HG02759 (cell line): ENCODE measurements around the gene CHKA.

ENCODE experiments used
- ATAC-seq: cut with Tn5 transposase; IDR thresholded peaks from one replicate; pipeline ENCODE4 v1.9.1; 2021; ENCODE audit warnings: mild to moderate bottlenecking, moderate library complexity; ENCODE audit not compliant: unreplicated experiment

Gene CHKA

DNA sequence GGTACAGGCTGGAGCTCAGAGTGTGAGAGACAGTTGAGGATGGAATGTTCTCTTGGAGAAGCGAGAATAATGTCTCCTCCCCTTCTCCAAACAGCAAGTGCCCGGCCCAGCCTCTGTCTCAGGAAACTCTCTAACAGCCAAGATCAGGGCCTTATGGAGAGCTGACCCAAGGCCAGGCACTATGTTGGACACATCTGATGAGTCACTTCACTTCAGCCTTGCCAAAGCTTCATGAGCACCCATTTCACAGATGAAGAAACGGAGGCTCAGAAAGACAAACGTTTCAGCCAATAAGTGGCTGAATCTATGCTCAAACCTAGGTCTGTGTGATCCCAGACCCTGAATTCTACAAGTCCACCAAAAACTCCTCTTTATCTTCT lies 22.1 kb upstream of the CHKA start:
- no peak for ATAC-seq

DNA sequence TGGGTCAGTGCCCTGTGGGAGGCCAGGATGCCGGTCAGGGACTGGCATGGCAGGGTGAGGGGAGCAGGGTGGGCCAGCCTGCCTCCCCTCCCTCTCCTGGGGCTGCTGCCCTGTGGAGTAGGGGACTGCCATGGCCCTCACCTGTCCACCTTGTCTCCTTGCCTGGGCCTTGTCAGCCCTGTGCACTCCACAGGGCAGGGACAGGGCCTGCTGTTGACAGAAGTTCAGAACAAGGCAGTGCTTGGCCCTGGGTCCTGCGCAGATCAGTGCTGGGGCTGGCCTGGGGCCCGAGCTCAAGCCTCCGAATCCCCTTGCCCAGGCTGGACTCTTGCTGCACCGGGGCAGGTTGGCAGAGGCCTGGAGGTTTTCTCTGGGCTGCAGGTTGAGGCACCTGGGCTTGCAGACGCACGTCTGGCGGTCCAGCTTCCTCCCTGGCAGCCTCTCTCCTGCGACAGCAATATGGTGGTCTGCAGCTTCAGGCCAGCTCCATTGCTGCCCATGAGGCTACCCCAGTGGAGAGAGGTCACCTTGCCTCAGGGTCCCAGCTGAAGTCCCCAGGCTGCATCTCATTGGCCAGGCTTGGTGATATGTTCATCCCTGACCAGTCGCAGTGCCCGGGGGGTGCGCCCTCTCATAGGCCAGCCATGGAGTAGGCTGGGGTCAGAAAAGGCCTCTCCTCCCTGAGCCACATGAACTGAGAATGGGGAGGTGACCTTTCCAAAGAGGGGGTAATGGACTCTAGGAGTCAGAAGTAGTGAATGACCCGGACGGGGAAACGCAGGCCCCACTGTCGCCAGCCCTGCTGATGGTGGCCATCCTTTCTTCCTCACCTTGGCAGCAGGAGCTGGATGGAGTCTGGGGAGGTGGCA lies 21.5 kb upstream of the CHKA start:
- no peak for ATAC-seq

DNA sequence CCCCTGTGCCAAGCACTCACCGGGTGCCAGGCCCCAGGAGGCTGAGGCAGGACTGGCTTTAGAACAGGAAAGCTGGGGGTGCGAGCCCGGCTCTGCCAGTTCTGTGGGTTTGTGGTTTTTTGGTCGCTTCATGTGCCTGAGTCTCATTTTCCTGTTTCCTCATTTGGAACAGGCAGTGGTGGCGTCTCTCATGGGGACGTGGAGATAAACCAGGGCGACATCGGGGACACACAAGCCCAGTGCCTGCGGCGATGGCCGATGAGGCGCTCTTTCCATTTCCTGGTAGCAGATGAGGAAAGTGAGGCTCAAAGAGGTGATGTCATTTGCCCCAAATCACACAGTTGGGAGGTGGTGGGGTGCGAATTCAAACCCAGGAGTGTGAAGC lies 20.8 kb upstream of the CHKA start:
- no peak for ATAC-seq

DNA sequence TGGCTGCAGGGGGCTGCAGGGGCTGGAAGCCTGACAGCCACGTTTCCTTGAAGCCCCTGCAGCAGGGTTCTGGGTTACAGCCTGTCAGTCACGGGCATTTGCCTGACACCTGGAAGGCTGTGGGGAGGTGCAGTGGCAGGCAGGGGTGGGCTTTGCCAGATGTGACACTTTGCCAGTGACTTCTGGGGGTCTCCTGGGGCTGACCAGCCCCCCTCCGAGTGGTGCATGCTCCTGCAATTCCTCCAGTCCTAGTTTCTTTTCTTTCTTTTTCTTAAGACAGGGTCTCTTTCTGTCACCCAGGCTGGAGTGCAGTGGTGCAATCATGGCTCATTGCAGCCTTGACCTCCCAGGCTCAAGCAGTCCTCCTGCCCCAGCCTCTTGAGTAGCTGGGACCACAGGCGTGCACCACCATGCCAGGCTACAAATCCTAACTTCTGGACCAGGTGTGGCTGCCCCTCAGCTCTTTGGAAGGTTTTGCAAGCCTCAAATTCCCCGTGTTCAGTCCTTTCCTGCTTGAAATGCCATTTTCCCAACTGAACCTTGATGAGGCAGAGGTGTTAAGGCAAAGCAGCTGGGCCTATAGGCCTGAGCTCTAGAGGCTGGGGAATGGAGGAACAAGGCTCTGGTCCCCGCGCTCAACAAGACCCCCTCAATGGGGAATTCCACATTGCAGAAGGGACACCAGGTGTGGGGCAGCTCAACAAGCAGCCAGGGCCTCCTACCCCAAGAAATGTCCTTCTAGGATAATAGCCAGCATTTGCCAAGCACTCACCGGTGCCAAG lies 20.2 kb upstream of the CHKA start:
- ATAC-seq, result no peak

DNA sequence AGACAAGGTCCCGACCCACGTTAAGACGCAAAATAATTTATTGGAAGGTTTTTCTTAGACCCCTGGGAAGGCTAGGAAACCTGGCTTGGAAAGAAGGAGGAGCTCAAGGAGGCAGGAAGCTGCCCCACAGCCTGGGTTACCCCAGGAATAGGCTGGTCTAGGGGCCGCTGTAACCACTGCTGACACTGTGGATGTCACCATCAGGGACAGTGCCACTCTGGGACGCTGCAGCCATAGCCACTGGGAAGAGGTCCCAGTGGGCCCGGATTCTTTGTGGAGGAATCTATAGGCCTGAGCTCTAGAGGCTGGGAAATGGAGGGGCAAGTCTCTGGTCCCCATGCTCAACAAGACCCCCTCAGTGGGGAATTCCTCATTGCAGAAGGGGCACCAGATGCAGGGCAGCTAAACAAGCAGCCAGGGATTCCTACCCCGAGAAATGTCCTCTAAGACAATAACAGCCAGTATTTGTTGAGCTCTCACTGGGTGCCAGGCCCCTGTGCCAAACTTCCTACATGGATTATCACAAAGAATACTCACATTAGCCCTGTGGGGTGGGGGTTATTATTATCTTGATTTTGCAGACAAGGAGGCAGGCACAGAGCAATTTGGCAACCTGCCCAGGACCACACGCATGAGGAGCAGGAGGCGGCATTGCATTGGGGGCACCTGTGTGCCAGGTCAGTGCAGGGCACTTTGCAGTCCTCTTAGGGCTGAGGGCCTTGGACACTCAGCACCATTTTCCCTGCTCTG lies 19.5 kb upstream of the CHKA start:
- no peak for ATAC-seq

DNA sequence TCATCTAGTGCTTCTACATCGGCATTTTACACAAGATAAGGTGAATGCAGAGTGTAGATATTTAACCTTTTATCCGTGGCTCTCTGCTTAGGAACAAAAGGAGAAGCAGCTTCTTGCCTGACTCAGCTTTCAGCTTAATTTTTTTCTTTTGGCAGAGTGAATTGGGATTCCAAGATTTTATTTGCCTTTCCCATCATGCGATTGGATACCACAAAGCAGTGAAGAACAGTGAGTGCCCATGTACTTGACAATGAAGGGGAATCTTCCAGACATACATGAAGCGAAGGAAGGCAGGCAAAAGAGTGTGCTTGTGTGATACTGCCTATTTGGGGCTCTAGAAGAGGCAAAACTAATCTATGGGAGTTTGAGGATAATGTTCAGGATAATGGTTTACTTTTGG lies 17.0 kb upstream of the CHKA start:
- no peak for ATAC-seq

DNA sequence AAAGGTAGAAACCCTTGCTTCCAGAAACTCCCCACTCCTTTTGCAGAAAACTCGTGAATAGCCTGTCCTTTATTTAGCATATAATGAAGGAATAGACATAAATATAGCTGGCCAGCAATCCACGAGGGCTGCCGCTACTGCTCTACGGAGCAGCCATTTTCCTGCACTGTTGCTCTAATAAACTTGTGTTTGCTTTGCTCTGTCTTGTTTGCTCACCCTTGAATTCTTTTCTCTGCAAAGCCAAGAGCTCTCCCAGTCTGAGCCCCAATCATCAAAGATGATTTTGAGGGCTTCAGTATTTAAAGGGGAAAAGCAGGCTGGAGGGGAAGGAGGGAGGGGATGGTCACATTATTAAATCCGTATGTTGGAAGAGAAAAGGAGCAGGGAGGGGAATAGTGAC lies 16.6 kb upstream of the CHKA start:
- ATAC-seq, result no peak

DNA sequence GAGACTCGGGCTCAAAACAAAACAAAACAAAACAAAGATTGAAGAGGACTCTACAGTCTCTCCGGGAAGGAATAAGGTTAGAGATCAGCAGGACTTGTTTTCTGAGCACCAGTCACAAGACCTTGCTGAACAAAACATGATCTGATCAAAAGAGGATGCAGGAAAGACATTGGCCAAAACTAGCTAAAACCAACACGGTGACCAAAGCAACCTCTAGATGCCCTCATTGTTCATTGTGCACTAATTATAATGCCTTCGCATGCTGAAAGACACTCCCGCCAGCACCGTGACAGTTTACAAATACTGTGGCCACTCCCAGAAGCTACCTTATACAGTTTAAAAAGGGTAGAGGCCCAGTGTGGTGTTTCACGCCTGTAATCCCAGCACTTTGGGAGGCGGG lies 15.7 kb upstream of the CHKA start:
- no peak for ATAC-seq

DNA sequence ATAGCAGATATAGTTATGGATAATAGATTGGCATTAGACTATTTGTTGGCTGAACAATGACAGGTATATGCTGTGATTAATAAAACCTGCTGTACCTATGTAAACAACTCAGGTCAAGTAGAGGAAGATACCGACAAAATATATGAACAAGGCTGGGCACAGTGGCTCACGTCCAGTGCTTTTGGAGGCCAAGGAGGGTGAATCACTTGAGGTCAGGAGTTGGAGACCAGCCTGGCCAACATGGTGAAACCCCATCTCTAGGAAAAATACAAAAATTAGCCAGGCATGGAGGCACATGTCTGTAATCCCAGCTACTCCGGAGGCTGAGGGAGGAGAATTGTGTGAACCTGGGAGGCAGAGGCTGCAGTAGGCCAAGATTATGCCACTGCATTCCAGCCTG lies 14.0 kb upstream of the CHKA start:
- no peak for ATAC-seq

DNA sequence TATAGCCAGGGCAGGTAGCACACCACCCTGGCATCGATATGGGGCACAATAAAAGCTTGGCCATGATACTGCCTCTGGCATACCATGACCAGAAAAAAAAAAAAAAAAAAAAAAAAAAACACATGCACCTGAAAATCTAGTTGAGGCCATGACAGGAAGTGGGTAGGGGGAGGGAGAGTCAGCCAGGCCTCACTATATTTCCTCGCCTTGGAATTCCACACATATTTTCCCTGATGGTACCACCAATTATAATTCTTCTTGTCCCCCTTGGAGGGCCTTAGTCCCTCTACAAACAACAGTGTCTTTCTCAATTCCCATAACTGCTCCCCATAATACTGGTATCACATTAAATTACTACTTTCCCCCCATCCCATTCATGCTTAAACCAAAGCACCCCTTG lies 12.6 kb upstream of the CHKA start:
- no peak for ATAC-seq

DNA sequence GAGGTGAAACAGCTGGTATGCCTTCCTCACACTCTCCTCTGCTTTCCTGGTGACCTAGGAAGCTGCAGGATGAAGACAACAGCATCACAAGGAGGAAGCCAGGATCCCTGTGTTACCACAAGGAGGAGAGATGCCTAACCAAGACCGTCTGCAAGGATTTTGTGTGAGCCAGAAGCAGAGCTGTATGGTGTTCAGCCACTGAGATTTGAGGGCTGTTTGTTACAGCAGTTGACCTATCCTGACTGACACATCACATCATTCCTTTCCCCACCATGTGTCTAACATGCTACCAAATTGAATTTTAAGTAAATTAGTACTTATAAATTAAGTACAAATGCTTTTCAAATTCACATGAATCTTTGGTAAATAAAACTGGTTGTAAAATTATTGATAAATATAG lies 8.9 kb upstream of the CHKA start:
- ATAC-seq, result no peak

DNA sequence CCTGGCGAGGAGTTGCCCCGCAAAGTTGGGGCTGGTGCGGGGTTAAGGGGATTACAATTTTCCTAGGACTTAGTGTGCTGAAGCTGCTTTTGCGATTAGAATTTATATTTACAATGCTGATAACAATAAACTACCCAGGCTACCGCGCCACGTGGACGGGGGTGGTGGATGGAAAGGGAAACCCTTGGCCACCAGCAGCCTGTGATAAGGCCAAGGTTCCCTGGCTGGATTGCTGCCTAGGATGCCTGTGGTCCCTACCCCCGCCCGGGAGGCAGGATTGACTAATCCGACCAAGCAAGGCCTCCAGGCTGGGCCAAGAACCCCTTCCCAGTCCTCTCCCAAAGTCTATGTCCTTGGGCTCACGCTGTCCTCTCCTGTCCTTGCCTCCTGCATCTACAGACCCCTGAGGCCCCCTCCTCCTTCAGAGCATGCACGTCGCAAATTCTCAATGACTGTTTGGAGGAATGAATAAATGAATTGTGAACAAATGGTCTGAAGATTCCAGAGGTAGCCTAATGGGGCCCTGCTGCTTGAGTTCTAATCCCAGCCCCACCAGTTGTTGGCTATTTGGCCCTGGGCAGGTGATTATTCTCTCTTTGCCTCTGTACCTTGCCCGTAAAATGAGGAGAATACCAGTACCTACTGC lies 7.6 kb upstream of the CHKA start:
- ATAC-seq, result no peak

DNA sequence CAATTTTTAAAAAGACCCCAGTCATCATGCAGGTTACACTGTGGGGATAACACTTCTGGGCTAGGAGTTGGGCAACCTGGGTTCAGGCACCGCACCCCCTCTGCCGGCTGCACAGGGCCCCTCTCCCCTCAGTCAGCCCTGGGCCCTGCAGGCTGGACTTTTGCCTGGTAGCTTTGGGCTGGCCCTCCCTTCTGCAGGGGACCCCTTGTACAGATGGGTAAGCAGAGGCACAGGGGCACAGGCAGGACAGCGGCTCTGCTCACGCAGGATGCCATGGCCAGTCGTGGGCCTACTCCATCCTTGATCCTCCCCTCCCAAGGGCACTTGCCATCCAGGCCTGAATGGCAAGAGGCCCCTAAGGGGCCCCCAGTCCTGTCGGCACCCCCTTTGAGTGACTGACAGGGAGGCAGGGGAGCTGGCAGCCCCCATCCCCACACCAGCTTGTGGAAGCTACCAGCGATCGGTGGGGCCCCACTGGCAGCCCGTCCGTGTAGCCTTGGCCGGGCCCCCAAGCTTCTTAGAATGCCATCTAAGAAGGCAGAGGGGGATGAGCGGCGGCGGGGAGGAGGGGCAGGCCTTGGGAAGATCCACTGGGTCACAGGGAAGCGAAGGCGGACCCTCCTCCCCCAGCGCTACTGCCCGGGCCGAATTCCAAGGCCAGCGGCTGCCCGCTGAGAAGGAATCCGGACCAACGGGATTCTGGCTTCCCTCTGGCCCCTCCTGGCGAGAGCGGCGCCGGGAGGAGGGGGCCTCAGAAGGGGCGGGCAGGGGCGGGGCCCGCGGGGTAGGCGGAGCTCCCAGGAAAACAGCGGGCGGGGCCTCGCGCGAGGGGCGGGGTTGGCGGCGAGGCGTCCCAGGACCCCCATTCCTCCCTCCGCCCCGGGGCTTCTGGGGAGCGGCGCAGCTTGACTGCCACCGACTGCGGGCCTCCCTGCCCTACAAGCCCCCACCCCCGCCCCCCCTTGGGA lies 6.8 kb upstream of the CHKA start:
- no peak for ATAC-seq

DNA sequence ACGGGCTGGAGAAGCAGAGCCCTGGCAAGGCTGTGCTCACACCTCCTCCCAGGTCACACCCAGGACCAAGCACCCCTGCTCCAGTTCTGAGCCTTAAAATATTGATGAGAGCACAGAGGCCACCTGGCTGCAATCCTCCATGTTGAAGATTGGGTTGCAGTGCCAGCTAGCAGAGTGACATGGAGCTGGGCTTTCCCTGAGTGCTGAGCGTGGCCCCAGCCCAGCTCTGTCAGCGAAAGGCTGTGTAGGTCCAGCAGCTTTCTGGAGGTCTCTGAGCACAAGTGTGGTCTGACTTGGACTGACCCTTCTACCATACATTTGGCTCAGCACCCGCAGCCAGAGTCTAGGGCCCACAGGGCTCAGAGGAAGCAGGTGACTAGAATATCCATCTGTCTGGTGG lies 4.0 kb upstream of the CHKA start:
- ATAC-seq, result no peak

DNA sequence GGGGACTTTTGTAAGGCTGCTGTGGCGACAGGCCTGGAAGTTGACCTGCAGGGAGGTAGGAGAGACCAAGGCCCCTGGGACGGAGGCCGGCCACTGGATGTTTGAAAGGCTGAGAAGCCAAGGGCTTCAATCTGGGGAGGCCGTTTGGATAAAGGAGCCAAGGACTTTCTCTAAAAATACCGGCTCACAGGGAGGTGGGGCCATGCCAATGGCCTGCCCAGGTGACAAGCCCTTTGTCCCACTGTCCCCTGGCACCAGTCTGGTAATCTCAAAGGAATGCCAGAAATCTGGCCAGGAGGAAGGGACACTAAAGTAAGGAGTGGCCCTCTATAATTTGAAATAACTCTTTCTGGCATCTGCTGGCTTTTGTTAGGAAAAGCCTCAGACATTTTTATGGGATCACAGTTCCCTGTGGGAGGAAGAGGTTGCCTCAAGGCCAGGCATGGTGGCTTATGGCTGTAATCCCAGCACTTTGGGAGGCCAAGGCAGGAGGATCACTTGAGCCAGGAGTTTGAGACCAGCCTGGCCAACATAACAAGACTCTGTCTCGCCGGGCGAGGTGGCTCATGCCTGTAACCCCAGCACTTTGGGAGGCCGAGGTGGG lies 1.9 kb upstream of the CHKA start:
- ATAC-seq, result no peak

DNA sequence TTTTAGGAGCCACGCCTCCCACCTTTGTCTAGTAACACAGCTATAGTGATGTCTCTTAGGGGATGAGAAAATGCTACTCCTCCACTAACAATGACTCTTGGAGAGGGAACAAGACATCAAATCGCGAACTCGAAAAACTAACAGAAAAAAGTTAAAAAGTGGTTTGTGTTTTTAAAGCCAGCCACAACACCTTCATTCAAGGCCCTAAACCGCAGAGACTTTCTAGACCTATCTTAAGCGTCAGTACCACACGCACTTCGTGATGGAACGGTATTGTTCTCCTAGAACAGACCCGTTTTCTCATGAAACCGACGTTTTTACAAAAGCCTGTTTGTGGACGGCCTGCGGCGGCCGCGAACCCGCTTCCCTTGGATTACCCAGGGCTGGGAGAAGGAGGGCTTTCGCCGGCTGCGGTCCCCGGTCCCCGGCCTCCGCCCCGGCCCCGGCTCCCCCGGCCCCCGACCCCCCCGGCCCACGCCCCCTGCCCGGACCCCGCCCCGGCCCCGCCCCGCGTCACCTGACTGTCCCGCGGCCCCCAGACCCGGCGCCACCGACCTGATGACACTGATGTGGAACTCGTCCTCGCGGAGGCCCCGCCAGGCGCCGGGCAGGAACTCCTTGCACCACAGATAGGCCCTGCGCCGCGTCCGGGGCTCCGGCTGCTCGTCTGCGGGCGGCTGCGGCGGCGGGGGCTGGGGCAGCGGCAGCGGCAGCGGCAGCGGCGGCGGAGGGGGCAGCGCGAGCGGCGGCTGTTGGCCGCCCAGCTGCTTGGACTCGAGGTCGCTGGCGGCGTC lies 718 bp downstream of the CHKA start:
- ATAC-seq, result peak; percentile 22

DNA sequence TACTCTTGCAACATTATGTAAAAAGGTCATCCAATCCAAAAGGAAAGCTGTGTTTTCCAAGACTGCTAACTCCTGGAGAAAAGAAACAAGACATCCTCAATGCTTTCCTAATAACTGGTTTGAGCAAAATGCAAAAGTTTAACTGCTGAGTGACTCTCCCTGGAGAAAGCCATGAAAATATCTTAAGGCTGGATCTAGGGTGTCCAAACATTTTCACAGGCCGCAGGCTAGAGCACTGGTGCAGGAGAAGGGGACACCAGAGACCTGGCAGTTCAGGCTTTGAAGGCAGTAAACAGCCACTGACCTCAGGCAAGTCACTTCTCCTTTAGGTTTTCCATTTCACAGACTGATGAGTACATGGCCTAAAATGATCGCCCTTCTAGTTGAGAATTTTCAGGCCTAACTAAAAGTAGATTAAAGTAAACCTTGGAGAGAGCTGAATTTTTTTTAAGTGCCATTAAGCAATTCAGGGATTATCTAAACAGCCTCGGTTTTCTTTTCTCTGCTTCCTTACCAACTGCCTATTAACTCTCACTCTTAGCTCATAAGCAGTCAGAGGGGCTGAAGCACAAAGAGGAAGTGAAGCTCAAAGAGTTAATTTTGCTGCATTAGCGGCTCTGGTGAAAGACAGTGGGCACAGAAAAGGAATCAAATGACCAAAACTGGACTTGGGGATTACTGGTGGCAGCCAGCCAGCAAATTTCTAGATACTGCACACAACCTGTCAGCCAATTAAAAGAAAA lies 2.3 kb downstream of the CHKA start:
- no peak for ATAC-seq

DNA sequence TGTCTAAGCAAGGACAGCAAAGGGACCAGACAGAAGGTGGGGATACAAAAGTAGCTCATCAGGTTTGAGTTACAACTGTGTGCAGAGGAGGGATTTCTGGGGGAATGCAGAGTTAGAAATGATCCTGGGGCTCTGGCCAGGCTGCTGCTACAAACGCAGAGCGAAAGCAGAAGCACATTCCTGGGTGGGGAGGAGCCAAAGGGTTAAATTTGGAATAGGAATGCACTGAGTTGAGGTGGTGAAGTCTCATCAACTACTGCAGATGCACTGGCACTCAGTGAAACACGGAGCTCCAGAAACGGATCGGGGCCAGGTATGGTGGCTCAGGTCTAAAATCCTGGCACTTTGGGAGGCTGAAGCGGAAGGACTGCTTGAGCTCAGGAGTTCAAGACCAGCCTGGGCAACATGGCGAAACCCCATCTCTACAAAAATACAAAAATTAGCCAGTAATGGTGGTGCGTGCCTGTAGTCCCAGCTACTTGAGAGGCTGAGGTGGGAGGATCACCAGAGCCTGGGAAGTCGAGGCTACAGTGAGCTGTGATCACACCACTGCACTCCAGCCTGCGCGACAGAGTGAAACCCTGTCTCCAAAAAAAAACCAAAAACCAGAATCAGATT lies 3.2 kb downstream of the CHKA start:
- no peak for ATAC-seq
